HG03521 (cell line): Measurements from ENCODE around the gene BRSK2.

Source experiments
- ATAC-seq: cut with Tn5 transposase; IDR thresholded peaks from one replicate; pipeline ENCODE4 v1.9.1; 2021; ENCODE audit warnings: mild to moderate bottlenecking, moderate library complexity; ENCODE audit not compliant: unreplicated experiment

BRSK2 gene

DNA sequence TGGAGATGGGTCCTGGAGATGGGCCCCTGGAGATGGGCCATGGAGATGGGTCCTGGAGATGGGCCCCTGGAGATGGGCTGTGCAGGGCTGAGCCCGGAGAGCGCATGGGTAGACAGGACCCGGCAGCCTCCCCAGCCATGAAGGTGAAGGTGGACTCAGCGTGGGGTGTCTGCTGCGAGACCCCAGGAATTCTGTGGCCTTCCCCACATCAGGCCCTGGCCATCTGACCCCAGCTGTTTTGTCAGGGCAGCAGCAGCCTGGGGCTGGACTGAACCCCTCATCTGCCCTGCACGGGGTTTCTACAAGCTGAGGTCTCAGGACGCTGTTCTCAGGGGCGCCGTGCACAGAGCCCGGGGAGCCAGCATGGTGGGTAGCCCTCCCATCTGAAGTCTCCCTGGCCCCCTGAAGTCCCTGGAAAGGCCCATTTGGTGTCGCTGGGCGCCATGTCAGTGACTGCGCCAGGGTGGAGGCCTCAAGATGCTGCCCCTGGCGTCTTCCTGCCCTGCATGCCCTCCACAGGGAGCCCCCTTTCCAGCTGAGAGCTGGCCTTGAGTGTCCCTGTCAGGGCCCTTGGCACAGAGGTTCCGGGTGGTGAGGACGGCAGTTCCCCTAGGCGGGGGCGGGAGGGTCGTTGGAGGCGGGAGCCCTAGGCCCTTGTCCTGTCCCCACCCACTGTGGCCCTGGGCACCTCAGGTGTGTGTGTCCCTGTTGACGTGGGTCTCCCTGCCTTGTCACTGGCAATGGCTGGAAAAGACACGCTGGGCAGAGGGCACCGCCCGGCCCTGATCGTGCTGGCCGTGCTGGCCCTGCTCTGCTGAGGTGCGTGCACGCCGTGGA, 5.4 kb downstream of the BRSK2 start:
- ATAC-seq: no peak

DNA sequence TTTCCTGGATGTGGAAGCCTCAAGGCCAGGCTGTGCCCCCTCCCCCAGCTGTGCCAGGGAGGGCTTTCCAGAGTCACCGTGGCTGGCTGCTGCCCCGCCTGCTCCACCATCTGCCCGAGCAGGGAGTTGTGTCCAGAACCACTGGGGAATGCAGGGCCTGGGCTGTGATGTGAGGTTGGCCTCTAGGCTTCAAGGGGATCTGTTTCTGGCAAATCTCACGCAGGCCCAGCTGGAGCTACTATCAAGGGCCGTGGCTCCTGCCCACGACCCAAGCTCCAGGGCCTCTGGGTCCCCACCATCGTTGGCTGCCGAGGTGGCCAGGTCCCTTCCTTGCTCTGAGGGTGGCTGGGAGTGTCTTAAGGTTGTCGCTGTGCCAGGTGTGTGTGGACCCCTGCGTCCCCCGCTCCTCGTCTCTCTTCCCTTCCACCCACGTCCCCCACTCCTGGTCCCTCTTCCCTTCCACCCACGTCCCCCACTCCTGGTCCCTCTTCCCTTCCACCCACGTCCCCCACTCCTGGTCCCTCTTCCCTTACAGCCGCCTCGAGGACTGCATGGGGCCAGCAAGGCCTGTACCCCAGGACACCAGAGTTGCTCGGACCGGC, 6.1 kb downstream of the BRSK2 start:
- no peak for ATAC-seq

DNA sequence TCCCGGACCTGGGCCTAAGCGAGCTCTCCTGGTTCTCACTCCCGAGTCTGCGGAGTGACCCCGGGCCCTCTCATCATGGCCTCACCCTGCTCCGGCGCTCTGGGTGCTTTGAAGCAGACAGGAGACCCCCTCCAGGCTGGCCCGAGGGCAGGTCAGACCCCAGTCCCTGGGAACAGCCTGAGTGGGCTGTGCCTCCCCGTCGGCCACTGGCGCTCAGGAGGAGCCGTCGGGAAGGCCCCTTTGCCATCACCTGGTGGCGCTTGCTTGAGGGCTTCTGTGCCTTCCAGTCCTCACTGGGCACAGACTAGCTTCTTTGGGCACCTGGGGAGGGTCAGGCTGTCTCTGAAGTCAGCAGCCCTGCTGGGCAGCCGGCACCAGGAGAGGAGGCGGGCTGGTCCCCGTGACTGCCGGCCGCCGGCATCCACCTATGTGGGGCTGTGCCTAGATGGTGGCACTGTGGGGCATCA, 6.7 kb downstream of the BRSK2 start:
- no peak for ATAC-seq

DNA sequence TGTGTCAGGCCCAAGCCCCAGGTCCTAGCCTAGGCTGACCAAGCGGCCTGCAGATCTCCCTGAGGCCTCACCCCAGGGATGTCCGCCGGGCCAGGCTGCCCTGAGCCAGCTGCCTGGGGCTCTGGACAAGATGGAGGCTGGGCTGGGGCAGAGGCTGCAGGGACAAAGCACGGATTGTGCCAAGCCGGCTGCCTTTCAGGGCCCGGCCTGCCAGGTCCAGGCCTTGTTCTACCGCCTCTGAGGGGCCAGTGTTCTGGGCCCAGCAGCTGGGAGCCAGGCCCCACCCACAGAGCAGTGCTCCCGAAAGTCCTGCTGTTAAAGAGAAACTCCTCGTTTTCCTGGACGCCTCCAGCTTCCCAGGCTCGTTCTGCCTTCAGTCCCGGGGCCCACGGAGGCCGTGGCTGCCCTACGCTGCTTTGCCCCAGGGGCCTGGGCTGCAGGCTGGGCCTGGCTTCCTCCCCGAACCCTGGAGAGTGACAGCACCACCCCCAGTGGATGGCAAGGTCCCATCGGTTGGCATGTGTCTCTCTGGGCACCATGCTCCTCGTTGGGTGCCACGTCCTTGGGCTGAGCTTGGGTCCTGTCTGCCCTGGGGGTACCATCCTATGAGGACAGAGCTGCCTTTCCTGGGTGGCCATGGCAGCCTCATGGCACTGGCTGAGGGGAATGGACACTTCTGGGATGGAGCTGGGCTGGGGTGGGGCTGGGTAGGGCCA, 7.6 kb downstream of the BRSK2 start:
- ATAC-seq: no peak

DNA sequence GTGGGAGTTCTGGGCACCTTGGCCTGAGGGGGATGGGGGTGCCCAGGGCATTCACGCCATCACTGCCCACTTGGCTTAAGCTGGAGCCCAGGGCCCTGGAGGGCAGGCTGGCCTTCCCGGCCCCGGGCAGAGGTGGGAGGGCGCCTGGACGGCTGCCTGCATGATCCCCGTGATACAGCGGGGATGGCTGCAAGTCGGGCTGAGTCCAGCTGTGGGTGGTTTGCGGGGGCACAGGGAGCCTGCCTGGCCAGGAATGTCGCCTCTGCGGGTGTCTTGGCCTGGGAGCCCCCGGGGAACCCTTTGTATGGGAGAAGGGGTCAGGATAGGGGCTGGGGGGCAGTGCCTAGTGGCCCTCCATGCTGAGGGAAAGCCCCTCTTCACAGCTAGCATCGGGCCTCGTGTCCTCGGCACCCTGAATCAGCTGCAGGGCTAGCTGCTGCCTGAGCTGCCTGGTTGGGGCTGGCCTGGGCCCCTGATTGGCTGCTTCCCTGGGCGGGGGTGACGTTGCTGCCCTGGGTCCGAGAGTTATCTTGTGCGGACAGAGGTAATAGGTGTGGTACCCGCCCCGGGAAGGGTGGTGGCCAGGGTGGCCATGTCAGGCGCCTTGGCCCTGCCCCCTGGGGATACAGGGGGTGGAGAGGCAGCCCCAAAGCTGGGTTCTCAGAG, 8.3 kb downstream of the BRSK2 start:
- no peak for ATAC-seq

DNA sequence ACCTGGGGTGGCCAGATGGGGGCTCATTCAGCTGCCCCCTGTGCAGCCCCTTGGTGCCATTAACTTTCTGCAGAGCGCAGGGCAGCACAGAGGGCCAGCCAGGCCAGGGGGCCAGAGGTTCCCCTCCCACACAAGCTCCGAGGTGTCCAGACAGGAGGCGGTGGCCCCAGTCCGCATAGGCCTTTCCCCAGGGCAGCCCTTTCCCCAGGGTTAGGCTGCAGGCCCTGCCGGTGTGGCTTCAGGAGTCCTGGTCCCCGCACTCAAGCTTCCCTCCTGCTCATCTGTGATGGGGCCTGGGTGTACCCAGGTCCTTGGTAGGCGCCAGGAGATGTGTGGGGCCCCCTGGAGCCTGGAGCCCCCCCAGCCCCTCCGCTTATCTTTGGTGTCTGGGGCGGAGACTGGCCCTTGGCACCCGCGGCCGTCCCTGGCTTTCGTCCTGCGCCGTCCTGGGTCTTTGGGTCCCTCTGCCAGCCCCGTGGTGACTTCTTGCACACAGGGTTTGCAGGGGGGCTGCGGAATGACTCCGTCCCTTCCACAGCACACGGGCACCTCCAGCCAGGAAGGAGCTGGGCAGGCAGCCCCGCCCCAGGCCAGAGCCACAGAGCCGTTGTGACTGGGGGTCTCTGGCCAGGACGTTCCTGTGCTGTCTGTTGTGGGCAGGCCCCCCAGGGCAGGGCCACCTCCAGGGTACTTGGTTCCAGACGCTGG, 8.9 kb downstream of the BRSK2 start:
- ATAC-seq: no peak

DNA sequence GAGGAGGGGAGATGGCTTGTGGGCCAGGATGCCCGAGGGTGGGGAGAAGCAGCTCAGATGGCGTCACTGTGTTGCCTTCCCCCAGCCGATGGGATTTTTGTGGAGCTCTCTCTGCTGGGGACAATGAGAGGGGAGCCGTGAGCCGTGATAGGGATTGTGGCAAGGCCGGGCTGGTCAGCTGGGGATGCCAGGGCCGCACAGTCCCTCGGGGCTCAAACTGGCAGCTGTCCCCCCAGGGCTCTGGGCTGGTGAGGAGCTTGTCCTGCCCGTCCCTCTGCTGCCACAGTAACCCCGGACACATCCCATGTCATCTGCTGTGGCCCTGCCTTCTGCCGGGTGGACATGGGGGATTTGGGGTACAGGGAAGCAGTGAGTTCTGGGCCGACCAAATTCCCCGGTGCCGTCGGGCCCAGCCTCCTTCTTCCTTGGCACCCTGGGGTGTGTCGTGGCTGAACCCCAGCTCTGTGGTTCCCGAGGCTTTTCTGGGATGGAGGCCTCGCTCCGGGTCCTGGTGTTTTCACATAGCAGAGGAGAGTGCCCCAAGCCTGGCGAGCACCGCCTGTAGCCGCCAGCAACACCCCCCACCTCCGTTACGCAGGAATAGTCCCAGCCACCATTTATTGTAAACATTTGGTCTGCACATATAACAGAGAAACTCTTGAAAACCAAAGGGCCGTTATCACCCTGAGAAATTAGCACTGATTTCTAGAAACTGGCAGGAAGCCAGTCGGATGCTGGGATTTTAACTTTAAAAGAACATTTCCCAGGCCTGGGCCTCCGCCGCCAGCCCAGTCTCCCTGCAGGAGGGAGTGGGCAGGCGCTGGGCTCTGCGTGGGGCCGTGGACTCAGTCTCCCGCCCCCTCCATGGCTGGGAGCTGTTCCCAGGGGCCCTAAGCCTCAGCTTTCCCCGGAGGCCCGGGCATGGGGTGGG, 9.9 kb downstream of the BRSK2 start:
- no peak for ATAC-seq

DNA sequence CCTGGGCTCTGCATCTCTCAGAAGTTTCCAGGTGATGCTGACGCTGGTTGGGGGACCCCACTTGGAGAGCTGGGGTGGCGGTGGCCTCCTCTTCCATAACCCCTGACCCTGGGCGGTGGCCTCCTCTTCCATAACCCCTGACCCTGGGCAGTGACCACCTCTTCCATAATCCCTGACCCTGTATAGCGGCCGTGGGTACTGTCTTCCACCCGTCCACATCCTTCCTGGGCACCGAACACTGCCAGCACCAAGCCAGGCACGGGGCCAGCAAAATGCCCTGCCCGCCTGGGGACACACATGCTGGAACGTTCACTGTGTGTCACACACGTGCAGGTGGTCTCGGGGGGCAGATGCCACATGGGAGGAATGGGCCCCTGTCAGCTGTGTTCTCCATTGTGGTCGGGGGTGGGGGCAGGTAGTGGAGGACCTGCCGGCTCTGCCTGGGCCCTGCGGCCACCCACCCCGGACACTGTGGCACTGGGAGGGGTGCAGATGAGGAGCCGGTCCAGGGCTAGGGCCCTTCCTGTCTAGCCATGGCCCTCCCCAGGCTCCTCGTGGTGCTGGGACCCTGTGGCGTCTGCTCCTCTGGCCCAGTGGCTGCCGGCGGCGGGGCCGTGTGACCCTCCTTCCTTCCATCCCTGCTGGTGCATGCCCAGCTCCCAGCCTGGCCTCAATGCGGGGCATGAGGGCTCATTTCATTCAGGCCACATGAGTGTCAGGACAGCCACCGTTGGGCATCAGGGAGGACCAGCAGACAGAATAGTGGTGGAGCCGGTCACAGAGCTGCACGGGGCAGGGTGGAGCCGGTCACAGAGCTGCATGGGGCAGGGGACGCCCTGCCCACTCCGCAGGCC, 10.8 kb downstream of the BRSK2 start:
- no peak for ATAC-seq

DNA sequence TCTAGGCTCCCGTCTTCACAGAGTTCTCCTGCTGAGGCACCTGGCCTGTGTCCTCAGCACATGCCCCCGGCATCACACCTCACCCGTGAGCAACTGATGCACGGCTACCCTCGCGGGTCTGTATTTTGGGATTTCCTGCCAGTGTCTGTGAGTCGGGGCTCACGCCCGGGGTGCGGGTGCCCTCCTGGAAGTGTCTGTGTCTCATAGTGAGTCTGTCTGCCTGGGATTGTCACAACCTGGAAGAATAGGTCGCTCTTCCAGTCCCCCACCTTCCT, 11.4 kb downstream of the BRSK2 start:
- no peak for ATAC-seq

DNA sequence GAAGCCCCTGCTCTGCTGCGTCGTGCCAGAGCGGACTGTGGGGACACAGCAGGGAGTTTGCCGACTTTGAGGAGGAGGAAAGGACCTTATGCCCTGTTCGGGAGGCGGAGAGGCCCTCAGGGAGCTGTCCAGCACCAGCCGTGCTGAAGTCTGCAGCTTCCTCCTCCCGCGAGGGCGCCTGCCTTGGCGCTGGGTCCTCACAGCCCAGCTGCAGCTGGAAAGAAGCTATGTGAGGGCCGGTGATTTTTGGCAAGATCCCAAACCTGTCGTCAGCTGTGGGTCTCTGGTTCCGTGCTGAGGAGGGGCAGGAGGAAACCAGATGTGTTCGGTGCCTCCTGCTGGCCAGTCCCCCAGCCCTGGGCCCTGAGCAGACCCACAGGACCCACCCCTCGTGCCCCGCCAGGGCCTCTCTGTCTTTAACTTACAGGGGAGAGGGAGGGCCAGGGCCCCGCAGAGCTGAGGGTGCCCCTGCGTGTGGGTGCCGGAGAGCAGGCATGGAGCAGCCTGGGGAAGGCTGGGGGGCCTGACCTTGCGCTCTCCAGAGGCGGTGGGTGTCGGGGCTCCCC, 12.0 kb downstream of the BRSK2 start:
- no peak for ATAC-seq

DNA sequence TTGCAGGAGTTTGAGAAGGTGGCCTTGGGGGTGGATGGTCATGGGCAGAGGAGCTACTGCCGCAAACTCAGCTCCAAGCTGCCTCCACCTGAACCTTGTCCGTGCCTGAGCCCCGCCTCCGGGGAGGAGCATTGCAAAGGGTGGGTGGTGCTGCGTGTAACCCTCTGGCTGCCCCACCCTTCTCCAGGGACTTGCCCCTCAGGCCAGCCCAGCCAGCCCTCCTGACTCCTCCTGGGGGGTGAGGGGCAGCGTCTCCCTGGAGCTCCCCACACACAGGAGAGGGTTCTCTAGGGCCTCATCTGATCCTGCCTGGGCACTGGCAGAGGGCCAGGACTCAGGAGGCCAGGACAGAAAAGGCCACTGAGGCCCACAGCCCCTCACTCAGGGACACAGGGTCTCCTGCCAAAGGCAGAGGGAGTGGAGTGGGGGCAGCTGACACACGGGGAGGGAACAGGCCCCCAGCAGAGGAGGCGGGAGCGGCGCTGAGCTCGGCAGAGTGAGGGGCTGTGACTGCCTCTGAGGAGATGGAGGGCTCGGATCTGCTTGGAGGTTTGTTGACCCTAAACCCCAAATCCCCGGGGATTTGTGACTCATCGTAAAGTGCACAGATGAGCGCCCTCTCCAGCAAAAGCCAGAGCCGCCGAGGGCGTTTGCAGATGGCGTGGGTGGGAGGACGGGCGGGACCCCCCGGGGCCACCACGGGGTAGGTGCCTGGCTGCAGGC, 12.8 kb downstream of the BRSK2 start:
- no peak for ATAC-seq

DNA sequence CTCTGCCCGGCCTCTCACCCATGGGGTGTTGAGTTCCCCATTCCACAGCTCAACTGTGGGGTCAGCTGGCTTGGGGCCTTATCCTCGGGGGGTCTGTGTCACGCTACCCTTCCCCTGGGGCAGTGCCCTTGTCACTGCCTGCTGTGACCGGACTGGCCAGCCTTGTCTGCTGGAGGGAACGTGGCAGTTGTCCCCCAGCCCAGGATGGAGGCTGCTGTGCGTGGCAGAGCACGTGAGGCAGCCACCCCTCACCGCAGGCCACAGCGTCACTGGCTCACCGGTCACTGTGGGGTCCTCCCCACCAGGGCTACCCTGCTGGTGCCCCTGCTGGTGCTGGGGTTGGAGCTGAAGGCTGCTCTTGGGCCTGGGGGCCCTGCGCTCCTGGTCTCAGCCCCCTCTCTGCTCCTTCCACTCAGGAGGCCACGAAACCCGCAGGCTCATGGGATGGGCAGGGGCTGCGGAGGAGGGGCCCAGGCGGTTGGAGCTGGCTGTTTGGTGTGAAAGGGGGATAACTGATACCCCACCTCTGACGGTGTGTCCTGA, 13.4 kb downstream of the BRSK2 start:
- ATAC-seq: no peak

DNA sequence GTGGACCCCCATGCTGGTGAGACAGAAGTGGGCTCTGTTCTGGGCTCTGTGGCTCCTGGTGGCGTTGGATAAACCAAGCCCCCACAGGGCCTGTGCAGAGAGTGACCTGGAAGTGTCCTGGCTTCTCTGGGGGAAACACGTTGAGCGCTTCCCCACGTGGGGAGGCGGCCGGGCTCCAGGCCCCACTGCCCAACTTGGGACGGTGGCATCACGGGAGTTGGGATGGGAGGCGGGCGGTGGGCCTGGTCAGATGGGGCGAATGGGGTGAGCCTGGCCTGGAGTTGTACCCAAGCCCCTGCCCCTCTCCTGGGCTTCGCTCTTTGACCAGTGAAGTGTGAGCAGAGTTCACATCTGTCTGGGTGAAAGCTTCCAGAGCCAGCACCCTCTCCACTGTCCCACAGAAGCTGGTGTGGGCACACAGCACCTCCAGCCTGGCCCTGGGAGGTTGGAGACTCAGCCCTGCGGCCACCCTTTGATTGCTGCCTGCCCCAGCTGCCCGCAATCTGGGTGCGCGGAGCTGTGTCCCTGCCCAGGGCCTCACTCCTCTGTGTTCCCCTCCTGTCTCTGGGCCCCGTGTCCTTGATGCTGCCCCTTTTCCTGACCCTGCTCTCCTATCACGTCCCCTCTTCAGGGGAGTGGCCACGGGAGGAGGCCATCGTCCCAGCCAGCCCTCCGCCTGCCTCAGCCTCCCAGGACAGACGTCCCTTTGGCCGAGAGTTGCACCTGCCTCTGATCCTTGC, 14.2 kb downstream of the BRSK2 start:
- ATAC-seq: no peak

DNA sequence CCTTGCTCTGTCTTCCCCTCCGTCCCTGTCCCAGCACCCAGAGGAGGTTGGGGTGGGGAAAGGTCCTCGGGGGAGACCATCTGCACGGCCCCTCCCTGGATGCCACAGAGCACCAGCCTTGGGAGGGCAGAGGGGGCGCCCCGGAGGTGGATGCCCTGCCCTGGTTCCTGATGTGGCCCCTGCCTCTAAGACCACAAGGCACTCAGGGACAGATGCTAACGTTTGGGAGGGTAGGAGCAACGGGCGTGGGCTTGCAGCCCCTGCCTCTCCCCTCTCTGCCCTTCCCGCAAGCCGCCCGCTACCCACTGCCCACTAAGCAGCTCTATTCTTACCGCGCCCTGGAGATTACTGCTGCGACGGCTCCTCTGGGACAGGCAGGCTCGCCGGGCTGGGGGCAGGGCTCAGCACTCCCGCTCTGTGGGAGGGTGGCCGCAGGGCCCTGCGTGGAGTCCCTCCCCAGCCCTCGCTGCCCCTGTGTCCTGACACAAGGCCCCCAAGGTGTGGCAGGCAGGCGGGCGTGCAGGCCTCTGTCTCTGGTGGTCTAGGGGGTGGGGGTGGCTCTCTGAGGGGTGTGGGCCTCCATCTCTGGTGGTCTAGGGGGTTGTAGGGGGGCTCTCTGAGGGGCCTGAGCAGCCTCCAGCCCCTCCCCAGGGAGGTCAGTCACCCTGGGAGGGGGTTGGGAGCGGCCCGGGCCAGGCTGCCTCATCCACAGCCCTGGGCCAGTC, 14.9 kb downstream of the BRSK2 start:
- no peak for ATAC-seq

DNA sequence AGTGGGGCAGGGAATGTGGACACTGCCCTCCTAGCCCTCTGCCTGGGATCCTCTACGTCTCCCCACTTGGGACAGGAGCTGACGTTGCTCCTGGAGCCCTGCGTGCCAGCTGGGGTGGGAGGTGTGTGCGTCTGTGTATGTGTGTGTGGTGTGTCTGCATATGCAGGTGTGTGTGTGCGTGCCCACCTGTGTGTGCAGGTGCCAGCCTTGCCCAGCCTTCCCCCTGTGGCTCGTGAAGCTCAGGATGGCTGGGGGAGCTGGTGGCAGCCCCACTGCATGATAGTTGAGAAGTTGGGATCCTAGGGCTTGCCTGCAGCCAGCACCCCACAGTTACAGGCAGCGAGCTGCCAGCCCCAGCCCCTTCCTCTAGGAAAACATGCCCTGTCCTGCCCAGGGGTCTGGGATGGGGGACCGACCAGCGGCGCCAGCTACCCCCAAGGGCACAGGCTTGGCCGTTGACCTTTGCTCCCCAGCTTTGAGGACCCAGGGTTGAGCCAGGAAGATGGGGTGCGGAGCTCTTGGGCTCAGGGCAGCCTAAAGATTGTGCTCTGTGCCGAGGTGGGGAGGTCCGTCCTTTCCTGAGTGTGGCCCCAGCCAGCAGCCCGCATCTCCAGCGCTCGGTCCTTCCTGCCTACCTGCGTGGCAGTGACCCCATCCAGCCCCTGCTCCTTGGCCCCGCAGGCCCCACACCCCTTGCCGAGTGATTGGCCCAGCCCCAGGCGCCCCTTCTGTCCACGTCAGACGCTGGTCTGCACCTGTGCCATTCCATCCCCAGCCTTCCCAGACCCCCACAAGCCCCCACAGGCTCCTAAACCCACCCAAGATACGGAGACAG, 15.7 kb downstream of the BRSK2 start:
- no peak for ATAC-seq
